Measurements from ENCODE around the gene ELMO1. TPM values are rescaled to one million over a fixed set of nuclear protein-coding genes. Genes with fewer than 3 reads are reported as not detected.

ELMO1 gene
- total and polyA plus RNA-seq, 2 of the 13 experiments (the other 11 are each of a cell fraction or from before 2014, with no cell fraction given): 0.11 to 0.17 TPM

DNA sequence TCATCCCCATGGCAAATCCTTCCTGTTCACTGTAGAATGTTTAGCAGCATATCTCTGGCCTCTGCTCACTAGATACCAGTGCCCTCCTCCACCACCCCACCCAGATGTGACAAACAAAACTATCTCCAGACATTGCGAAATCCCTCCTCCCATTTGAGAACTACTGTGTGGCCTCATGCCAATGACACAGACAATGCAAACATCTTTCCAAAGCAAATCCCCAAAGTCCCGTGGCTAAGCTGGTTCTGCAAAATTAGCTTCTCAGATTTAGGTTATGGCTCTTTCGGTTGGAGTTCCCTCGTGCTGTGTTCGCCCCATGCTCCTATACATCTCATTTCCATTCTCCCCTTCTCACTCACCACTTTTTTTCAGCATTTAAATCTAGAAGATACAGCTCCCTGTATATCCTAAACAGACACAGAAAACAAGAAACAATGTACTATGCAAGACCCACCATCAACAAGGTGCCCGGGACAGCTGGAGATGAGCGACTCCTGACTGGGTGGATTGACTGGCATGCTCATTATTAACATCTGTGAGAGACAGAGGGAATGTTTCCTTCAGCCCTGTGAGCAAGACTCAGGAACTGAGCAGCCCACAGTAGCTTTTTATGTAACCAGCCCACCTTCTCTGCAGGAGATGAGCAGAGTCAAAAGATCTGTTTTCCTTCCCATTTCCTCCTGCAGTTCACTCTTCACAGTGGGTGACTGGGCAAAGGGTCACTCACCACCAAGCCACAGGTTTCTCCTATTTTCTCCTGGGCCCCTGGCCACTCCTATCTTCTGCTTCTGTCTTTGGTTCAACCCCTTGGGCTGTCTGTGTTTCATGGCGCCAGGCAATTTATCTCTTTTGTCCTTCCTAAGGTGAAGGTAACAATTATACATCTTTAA lies 498.7 kb downstream of the ELMO1 start (continued):
- TF ChIP-seq RNF2 (conservative IDR thresholded peaks at IDR 0.05; ENCODE audit: low read depth) (no peak), HHEX (CRISPR knock-in tag; IDR thresholded peaks at IDR 0.05) (peak; percentile 71), ZNF382 (CRISPR knock-in tag; IDR thresholded peaks at IDR 0.05; ENCODE audit: borderline replicate concordance) (no peak), ZNF263 (CRISPR knock-in tag; IDR thresholded peaks at IDR 0.05) (peak; percentile 33; the same call in 1 of the 2 replicates), ZNF496 (CRISPR knock-in tag; IDR thresholded peaks at IDR 0.05; ENCODE audit: insufficient replicate concordance) (no peak), ZNF580 (CRISPR knock-in tag; IDR thresholded peaks at IDR 0.05; ENCODE audit: borderline replicate concordance, low read depth) (peak; percentile 88; the same call in 1 of the 2 replicates), ZBTB7B (CRISPR knock-in tag; IDR thresholded peaks at IDR 0.05) (peak; percentile 75; the same call in 1 of the 2 replicates), ARID2 (CRISPR knock-in tag; IDR thresholded peaks at IDR 0.05; ENCODE audit: borderline replicate concordance) (peak; percentile 76; the same call in 1 of the 2 replicates), HOXA7 (CRISPR knock-in tag; IDR thresholded peaks at IDR 0.05) (no peak), ZNF510 (CRISPR knock-in tag; IDR thresholded peaks at IDR 0.05; ENCODE audit: low read depth) (0 out of 2 replicates have a peak, but pooled peaks have one; percentile 44), GPBP1L1 (CRISPR knock-in tag; IDR thresholded peaks at IDR 0.05) (no peak), THAP9 (CRISPR knock-in tag; IDR thresholded peaks at IDR 0.05; ENCODE audit: borderline replicate concordance) (no peak), ZFP41 (CRISPR knock-in tag; IDR thresholded peaks at IDR 0.05; ENCODE audit: borderline replicate concordance) (no peak), ZNF790 (CRISPR knock-in tag; IDR thresholded peaks at IDR 0.05; ENCODE audit: borderline replicate concordance) (no peak), CREB1 (IDR thresholded peaks at IDR 0.05) (no peak), CREB1 (CRISPR knock-in tag; IDR thresholded peaks at IDR 0.05) (peak; percentile 42; the same call in 1 of the 2 replicates), FOXO4 (CRISPR knock-in tag; conservative IDR thresholded peaks at IDR 0.05) (no peak), ZNF784 (CRISPR knock-in tag; IDR thresholded peaks at IDR 0.05; ENCODE audit: borderline replicate concordance) (0 out of 2 replicates have a peak, but pooled peaks have one; percentile 66), TBP (CRISPR knock-in tag; IDR thresholded peaks at IDR 0.05) (no peak)
- TF ChIP-seq, protein P1, sequence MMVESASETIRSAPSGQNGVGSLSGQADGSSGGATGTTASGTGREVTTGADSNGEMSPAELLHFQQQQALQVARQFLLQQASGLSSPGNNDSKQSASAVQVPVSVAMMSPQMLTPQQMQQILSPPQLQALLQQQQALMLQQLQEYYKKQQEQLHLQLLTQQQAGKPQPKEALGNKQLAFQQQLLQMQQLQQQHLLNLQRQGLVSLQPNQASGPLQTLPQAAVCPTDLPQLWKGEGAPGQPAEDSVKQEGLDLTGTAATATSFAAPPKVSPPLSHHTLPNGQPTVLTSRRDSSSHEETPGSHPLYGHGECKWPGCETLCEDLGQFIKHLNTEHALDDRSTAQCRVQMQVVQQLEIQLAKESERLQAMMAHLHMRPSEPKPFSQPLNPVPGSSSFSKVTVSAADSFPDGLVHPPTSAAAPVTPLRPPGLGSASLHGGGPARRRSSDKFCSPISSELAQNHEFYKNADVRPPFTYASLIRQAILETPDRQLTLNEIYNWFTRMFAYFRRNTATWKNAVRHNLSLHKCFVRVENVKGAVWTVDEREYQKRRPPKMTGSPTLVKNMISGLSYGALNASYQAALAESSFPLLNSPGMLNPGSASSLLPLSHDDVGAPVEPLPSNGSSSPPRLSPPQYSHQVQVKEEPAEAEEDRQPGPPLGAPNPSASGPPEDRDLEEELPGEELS (CRISPR knock-in tag; IDR thresholded peaks at IDR 0.05): peak; percentile 94

Measured in HepG2 (cell line).